ENCODE data around the gene FETUB. TPM values are rescaled to one million over a fixed set of nuclear protein-coding genes. Genes with fewer than 3 reads are reported as not detected.

FETUB gene
- total RNA-seq, 1 experiment from 2014 or later, result not detected

GRCh38 chr3:186635532-186635931, 4.7 kb upstream of the FETUB start:
- Histone ChIP-seq H4K20me1 (ENCODE audit: insufficient read depth) (no peaks in the 10 kb centered on the region), H2AFZ (ENCODE audit: low read depth, low read length, poor library complexity, severe bottlenecking) (no peak overlapping the region), H3K79me2 (ENCODE audit: insufficient read depth, low read length) (no peaks in the 10 kb centered on the region), H3K27me3 (ENCODE audit: insufficient read depth, low read length) (no peaks in the 10 kb centered on the region), H3K4me1 (ENCODE audit: control insufficient read depth in 1 of 2, insufficient read depth in 2 of 2, low read length in 2 of 2) (peaks cover 0 to 3% of the 10 kb centered on the region in 2 experiments; a peak in 1 of 4 replicates), H3K9me3 (ENCODE audit: control insufficient read depth in 1 of 2, insufficient read depth in 1 of 2, low read depth in 1 of 2, low read length in 2 of 2) (no peaks in the 10 kb centered on the region), H3K4me3 (replicated peaks in 1 of 2; ENCODE audit: low read depth in 1 of 2, low read length in 2 of 2) (no peak overlapping the region), H3K36me3 (ENCODE audit: control insufficient read depth in 1 of 2, insufficient read depth in 2 of 2, low read length in 2 of 2) (no peaks in the 10 kb centered on the region), H3K9me2 (ENCODE audit: insufficient read depth) (no peaks in the 10 kb centered on the region), H3K27ac (ENCODE audit: low read depth, low read length) (no peak overlapping the region), H3K9ac (ENCODE audit: low read length) (no peak overlapping the region), H3K4me2 (ENCODE audit: low read length) (no peak overlapping the region)
- no TSS peak for BruUV-seq (replicated peaks)
- no peak for DNase-seq (ENCODE audit: low read depth, low spot score)
- intact Hi-C loops (cut with micrococcal nuclease), result no loop called here
- TF ChIP-seq, protein P1, sequence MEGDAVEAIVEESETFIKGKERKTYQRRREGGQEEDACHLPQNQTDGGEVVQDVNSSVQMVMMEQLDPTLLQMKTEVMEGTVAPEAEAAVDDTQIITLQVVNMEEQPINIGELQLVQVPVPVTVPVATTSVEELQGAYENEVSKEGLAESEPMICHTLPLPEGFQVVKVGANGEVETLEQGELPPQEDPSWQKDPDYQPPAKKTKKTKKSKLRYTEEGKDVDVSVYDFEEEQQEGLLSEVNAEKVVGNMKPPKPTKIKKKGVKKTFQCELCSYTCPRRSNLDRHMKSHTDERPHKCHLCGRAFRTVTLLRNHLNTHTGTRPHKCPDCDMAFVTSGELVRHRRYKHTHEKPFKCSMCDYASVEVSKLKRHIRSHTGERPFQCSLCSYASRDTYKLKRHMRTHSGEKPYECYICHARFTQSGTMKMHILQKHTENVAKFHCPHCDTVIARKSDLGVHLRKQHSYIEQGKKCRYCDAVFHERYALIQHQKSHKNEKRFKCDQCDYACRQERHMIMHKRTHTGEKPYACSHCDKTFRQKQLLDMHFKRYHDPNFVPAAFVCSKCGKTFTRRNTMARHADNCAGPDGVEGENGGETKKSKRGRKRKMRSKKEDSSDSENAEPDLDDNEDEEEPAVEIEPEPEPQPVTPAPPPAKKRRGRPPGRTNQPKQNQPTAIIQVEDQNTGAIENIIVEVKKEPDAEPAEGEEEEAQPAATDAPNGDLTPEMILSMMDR (IDR thresholded peaks at IDR 0.05 in 2 of 3, conservative IDR thresholded peaks at IDR 0.05 in 1 of 3; ENCODE audit: borderline replicate concordance in 1 of 3, insufficient read depth in 1 of 3, low read depth in 2 of 3, low read length in 2 of 3), result no peak
- TF ChIP-seq SRF (IDR thresholded peaks at IDR 0.05; ENCODE audit: low read depth) (no peak), YY1 (IDR thresholded peaks at IDR 0.05; ENCODE audit: extremely low read depth, insufficient replicate concordance, low read depth, low read length) (no peak), SP1 (IDR thresholded peaks at IDR 0.05; ENCODE audit: low read depth) (no peak), ZBTB33 (IDR thresholded peaks at IDR 0.05; ENCODE audit: extremely low read depth, insufficient replicate concordance, low read length) (no peak), EZH2phosphoT487 (IDR thresholded peaks at IDR 0.05; ENCODE audit: borderline replicate concordance) (no peak), REST (IDR thresholded peaks at IDR 0.05; ENCODE audit: low read depth) (no peak), POLR2A (IDR thresholded peaks at IDR 0.05; ENCODE audit: borderline replicate concordance, extremely low read depth, insufficient read depth, insufficient read length) (no peak), POLR2AphosphoS5 (IDR thresholded peaks at IDR 0.05; ENCODE audit: low read depth, low read length) (no peak), CEBPB (IDR thresholded peaks at IDR 0.05; ENCODE audit: low read depth) (no peak), JUND (IDR thresholded peaks at IDR 0.05) (no peak)
- ATAC-seq, result no peak
- RAD21 ChIA-PET (ENCODE audit: low non-redundant PET in 1 of 2, low total read pairs in 2 of 2, uncharacterized antibody in 2 of 2, unreplicated experiment in 2 of 2), result no interaction called here
- POLR2A ChIA-PET, result no interaction called here
- CTCF ChIA-PET, result no interaction called here

All from HCT116 (cell line).